Daoy (cell line): ENCODE data around the gene AGAP9. TPM values are rescaled to one million over a fixed set of nuclear protein-coding genes. Genes with fewer than 3 reads are reported as not detected.
"Not testable (repeated sequence)": the region's sequence is repeated elsewhere in the genome, so short reads cannot be mapped to it uniquely, and the experiment has no call there.

Experiments used
- DNase-seq: peaks from one replicate; pipeline ENCODE4 v3.0.0-alpha.2; 2015; ENCODE audit warnings: low read depth
- total RNA-seq: library from RNA; depleted of rRNA; stranded (reverse); fragments of >200 nt; shearing (Covaris generic); gene quantifications from 2 replicates; pipeline ENCODE4 v1.2.3, GENCODE V29; 2014; rRNA removed

AGAP9 gene
- total RNA-seq, 1 experiment from 2014 or later = 2.6 TPM

- DNase-seq = no peak
Observed at GRCh38 chr10:47457528-47457820, 66.0 kb downstream of the AGAP9 start.

GRCh38 chr10:47456794-47457527 is 66.5 kb downstream of the AGAP9 start:
- DNase-seq = no peak

- no peak for DNase-seq
Observed at GRCh38 chr10:47456079-47456785, 67.2 kb downstream of the AGAP9 start.

DNA sequence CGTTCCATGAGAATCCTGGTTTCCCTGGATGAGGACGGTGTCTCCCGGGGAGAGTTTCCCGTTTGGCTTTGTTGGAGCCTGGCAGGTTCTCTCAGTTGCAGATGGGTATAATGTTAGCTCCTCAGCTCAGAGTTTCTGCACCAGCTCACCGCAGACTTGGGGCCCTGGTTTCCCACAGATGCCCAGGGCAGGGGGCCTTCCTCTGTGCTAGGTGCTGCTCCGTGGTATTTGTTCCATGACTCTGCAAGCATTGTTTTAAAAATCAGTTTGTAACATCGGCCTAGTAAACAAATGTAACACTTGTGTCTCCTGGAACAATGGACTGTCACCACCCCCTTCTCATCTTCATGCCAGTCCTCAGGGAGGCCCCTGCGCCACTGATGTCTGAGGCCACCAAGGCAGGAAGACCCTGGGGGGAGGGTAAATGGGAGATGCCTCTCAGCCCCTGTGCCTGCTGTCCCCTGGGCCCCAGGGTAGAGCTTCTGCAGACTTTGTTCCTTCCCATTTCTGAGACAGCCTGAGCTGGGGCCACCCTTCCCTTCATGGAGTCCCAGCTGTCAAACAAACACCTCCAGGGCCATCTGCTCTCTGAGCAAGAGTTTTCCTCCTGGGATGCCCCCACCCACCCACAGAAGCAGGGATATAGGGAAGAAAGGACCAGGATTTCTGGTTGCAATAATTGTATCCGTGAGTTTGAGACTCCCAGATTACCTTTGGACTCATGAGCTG is 67.9 kb downstream of the AGAP9 start:
- not testable (repeated sequence) for DNase-seq

- no peak for DNase-seq
Observed at GRCh38 chr10:47454780-47455058, 68.7 kb downstream of the AGAP9 start.

DNA sequence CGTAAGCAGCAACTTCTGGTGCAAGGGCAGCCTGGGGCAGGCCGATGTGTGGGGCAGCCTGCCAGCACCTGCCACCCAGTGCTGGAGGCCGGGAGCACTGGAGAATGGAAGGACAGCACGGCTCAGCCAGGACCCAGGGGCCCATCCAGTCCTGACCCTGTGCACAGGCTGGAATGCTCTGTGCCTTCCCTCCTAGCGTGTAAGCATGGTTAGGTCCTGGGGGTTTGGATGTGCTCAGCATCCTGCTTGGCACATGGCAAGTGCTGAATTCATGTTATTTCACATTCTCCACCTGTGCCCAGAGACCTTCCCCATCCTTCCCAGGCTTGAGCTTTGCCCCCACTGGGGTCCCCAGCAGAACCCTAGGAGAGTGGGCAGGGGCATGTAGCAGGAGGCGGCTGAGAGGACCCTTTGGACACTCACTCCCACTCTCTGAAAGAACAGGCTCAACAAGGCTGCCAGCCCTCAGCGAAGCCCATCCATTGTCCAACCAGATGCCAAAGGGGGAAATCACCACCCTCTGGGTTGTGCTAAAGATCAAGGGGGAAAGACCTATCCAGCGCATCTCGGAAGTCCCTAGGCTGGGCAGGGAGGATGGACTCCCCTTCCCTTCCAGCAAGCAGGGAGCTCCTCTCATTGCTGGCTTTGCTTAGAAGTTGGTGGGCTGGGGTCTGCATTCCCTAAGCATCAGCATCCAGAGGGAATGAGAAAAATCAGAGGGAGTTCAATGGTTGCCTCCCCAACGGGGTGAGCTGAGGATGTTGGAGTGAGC is 69.2 kb downstream of the AGAP9 start:
- no peak for DNase-seq

DNA sequence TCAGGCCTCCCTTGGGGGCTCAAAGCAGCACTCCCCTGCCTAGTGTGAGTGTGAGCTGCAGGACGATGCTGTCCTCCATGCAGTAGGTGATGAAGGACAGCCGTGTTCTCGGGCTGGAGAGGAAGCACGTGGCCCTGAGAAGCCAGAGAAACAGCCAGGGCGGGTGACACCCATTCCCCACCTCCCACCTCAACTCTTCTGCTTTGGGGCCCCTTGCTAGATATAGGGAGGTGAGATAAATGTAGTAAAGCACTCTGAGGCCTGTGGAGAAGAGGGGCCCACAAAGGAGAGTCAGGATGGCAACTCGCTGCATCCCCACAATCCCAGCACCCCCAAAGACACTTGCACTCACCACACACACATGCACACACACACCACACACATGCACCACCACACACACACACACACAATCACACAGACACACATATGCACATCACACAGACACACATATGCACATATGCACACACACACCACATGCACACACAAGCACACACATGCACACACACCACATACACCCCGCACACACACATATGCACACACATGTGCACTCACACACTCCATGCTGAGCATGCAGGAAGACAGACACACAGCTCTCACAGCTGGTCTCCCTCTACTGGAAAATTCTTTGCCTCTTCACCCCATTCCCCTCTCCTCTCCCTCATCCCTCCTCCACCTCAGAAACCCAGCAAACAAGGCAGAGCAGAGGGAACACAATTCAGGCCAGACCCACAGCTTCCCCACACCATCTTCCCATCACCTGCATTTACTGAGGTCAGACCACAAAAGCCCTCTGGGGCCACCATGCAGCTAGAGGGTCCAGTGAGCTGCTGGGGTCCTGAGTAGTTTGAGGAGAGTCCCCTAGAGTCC is 70.1 kb downstream of the AGAP9 start:
- DNase-seq = no peak

DNA sequence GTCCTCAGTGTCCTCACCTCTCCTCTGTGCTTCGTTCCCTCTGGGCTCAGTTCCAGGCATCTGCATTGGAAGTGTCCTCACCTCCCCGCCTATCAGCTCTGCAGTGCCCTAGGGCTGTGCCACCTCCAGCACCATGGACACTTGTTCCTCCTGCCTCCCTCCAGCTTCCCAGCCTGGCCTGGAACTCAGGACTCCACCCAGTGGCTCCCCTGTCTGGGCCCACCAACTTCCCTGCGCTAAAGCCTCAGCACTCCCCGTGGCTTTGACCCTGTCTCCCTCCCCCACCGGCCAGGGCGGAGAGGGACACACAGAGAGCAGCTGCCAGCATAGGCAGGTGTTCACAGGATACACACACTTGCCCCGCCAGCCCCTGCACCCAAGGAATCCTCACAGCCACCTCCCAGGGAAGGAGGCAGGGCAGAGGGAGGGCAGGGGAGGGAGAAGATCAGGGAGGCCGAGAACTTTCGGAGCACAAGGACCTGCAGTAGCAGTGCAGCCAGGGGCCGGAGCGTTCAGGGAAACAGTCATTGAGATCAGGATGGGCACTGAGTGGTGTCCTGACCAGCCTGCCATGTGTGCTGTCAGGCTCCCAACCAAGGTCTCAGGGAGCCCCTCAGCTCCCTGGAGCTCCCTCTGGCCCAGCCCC is 70.8 kb downstream of the AGAP9 start:
- no peak for DNase-seq

- no peak for DNase-seq
Observed at GRCh38 chr10:47451998-47452494, 71.4 kb downstream of the AGAP9 start.

Other genes starting within 250 kb of the AGAP9 start
- gene GDF10, start 223.4 kb downstream of the AGAP9 start, total RNA-seq = 0.23 TPM in 1 of 2 replicates, not detected in the other
- gene GDF2, start 201.2 kb downstream of the AGAP9 start, total RNA-seq = not detected in 2 replicates
- gene RBP3, start 175.3 kb downstream of the AGAP9 start, total RNA-seq = not detected in 2 replicates
- gene ZNF488, start 139.3 kb downstream of the AGAP9 start, total RNA-seq = 0.97 and 1.1 TPM in 2 replicates
- gene ANXA8, start 39.5 kb downstream of the AGAP9 start, total RNA-seq = 9.7 and 10.1 TPM in 2 replicates
- not detected in 2 replicates for gene FAM25G, start 31.9 kb downstream of the AGAP9 start, total RNA-seq
- 0.09 TPM in 1 of 2 replicates, not detected in the other for gene SYT15B, start 240.0 kb upstream of the AGAP9 start, total RNA-seq